ENCODE results near the gene TRABD.
"Not testable (repeated sequence)": the region's sequence is repeated elsewhere in the genome, so short reads cannot be mapped to it uniquely, and the experiment has no call there.

TRABD gene

GRCh38 chr22:50151571-50152537, 33.9 kb upstream of the TRABD start:
- no peak for DNase-seq

- no peak for DNase-seq
These were observed 32.5 kb upstream of the TRABD start for GRCh38 chr22:50153056-50153755.

GRCh38 chr22:50153756-50154140, 32.0 kb upstream of the TRABD start:
- no peak for DNase-seq

- no peak for DNase-seq
These were observed 27.9 kb upstream of the TRABD start for GRCh38 chr22:50157709-50158375.

- DNase-seq, result no peak
These were observed 24.8 kb upstream of the TRABD start for GRCh38 chr22:50160947-50161346.

GRCh38 chr22:50161508-50162390, 24.0 kb upstream of the TRABD start:
- DNase-seq, result no peak

GRCh38 chr22:50162391-50162956, 23.2 kb upstream of the TRABD start:
- no peak for DNase-seq

GRCh38 chr22:50165436-50166123, 20.1 kb upstream of the TRABD start:
- no peak for DNase-seq

GRCh38 chr22:50167689-50168489, 17.8 kb upstream of the TRABD start:
- no peak for DNase-seq

GRCh38 chr22:50168490-50169180, 17.1 kb upstream of the TRABD start:
- DNase-seq, result not testable (repeated sequence)

- DNase-seq, result peak in 1 of 3 experiments; percentile 34
These were observed 16.4 kb upstream of the TRABD start for GRCh38 chr22:50169181-50169759.

GRCh38 chr22:50169774-50170341, 15.9 kb upstream of the TRABD start:
- peak in 2 of 3 experiments; percentile 71 to 75 for DNase-seq

- peak in 2 of 3 experiments; percentile 49 to 55 for DNase-seq
These were observed 15.0 kb upstream of the TRABD start, which contains the start of gene PANX2 for GRCh38 chr22:50170453-50171318. Gene PANX2 (plus strand): TSS chr22:50170731. CDS start chr22:50170731, 0 bp downstream.

- DNase-seq, result peak in 2 of 3 experiments; percentile 25 to 36
These were observed 14.3 kb upstream of the TRABD start for GRCh38 chr22:50171319-50171964.

- DNase-seq, result no peak
These were observed 13.7 kb upstream of the TRABD start for GRCh38 chr22:50171965-50172421.

- DNase-seq, result no peak
These were observed 12.3 kb upstream of the TRABD start for GRCh38 chr22:50173311-50173982.

- no peak for DNase-seq
These were observed 11.7 kb upstream of the TRABD start for GRCh38 chr22:50173983-50174355.
